Measurements from ENCODE around the gene KANTR.

Gene KANTR

GRCh38 chrX:53093748-53094581, at the start of gene KANTR:
Gene KANTR (plus strand): TSS chrX:53094142. CDS start chrX:53124273, 30,131 bp downstream.
- DNase-seq: peak; percentile 91

- no peak for DNase-seq
Measured at GRCh38 chrX:53044995-53045394, 48.9 kb upstream of the KANTR start.

GRCh38 chrX:53047228-53047627, 46.7 kb upstream of the KANTR start:
- DNase-seq: no peak

GRCh38 chrX:53048169-53049126, 45.5 kb upstream of the KANTR start, which contains the start of gene GPR173:
Gene GPR173 (plus strand): TSS chrX:53048789. CDS start chrX:53076622, 27,833 bp downstream.
- DNase-seq: no peak

GRCh38 chrX:53049127-53049517, 44.8 kb upstream of the KANTR start:
- DNase-seq: no peak

GRCh38 chrX:53050841-53051240, 43.1 kb upstream of the KANTR start:
- DNase-seq: no peak

GRCh38 chrX:53055244-53055849, 38.6 kb upstream of the KANTR start:
- DNase-seq: no peak

GRCh38 chrX:53056292-53056691, 37.6 kb upstream of the KANTR start:
- DNase-seq: no peak

GRCh38 chrX:53065104-53065503, 28.8 kb upstream of the KANTR start:
- DNase-seq: no peak

GRCh38 chrX:53071064-53071463, 22.9 kb upstream of the KANTR start:
- DNase-seq: no peak

GRCh38 chrX:53071604-53072417, 22.1 kb upstream of the KANTR start:
- DNase-seq: peak; percentile 87

GRCh38 chrX:53072418-53073114, 21.4 kb upstream of the KANTR start:
- no peak for DNase-seq

- no peak for DNase-seq
Measured at GRCh38 chrX:53073115-53073586, 20.8 kb upstream of the KANTR start.

- DNase-seq: no peak
Measured at GRCh38 chrX:53075011-53075410, 18.9 kb upstream of the KANTR start.

GRCh38 chrX:53076671-53077070, 17.3 kb upstream of the KANTR start:
- DNase-seq: no peak

GRCh38 chrX:53077207-53078197, 16.4 kb upstream of the KANTR start:
- DNase-seq: peak; percentile 17

GRCh38 chrX:53078943-53079342, 15.0 kb upstream of the KANTR start:
- no peak for DNase-seq

- peak; percentile 56 for DNase-seq
Measured at GRCh38 chrX:53080628-53081580, 13.0 kb upstream of the KANTR start.

Data from CD4-positive, alpha-beta T cell treated with Interleukin-17A for 1 hour (primary cell).